Mesenchymal stem cell (in vitro differentiated cells and primary cell): ENCODE measurements around the gene SLC6A8.
"Not testable (repeated sequence)": the region's sequence is repeated elsewhere in the genome, so short reads cannot be mapped to it uniquely, and the experiment has no call there.

Experiments
- DNase-seq: peaks from one replicate; pipeline ENCODE4 v3.0.0-alpha.2; 2013
- H2AFZ ChIP-seq: one replicate; pipeline ENCODE4 v1.6.1; 2013; ENCODE audit warnings: low read depth, mild to moderate bottlenecking, control low read depth, inconsistent platforms, low read length, moderate library complexity
- H2AK5ac ChIP-seq: 2 replicates; pipeline ENCODE4 v1.6.1; 2013; ENCODE audit warnings: low read length, moderate library complexity, mild to moderate bottlenecking, inconsistent platforms; ENCODE audit not compliant: severe bottlenecking
- H2BK120ac ChIP-seq: one replicate; pipeline ENCODE4 v1.6.1; 2013; ENCODE audit warnings: low read depth, mild to moderate bottlenecking, inconsistent platforms, low read length, moderate library complexity
- H2BK12ac ChIP-seq, 2 experiments: one replicate each; pipeline ENCODE4 v1.6.1; 2013; ENCODE audit warnings: inconsistent platforms in 2 of 2, low read length in 2 of 2, mild to moderate bottlenecking in 2 of 2, moderate library complexity in 2 of 2, control low read depth in 1 of 2
- H2BK15ac ChIP-seq: one replicate; pipeline ENCODE4 v1.6.1; 2013; ENCODE audit warnings: mild to moderate bottlenecking, low read depth, inconsistent platforms; ENCODE audit not compliant: poor library complexity, severe bottlenecking
- H2BK5ac ChIP-seq: 2 replicates; pipeline ENCODE4 v1.6.1; 2013; ENCODE audit warnings: low read depth, mild to moderate bottlenecking, low read length, control low read depth, inconsistent platforms; ENCODE audit not compliant: poor library complexity, severe bottlenecking
- H3K14ac ChIP-seq, 2 experiments: one replicate each; pipeline ENCODE4 v1.6.1; 2013; ENCODE audit warnings: inconsistent platforms in 2 of 2, low read length in 2 of 2, control low read depth in 1 of 2, mild to moderate bottlenecking in 1 of 2, moderate library complexity in 1 of 2
- H3K18ac ChIP-seq, 2 experiments: one replicate each; pipeline ENCODE4 v1.6.1; 2013; ENCODE audit warnings: inconsistent platforms in 2 of 2, low read length in 2 of 2, control low read depth in 1 of 2, low read depth in 1 of 2, mild to moderate bottlenecking in 1 of 2
- H3K23ac ChIP-seq, 2 experiments: one replicate each; pipeline ENCODE4 v1.6.1; 2013; ENCODE audit warnings: inconsistent platforms in 2 of 2, low read length in 2 of 2, mild to moderate bottlenecking in 2 of 2, moderate library complexity in 2 of 2, control low read depth in 1 of 2
- H3K27ac ChIP-seq: 2 replicates; pipeline ENCODE4 v1.5.1; 2013; ENCODE audit warnings: mild to moderate bottlenecking, moderate library complexity, low read length, control low read depth, inconsistent platforms; ENCODE audit not compliant: poor library complexity, severe bottlenecking
- H3K27me3 ChIP-seq, 2 experiments: 2 replicates each; pipeline versions ENCODE4 v1.6.1 to v1.7.0; 2013; ENCODE audit warnings: low read length in 2 of 2, mild to moderate bottlenecking in 2 of 2, moderate library complexity in 2 of 2, control low read depth in 1 of 2, inconsistent platforms in 1 of 2; ENCODE audit not compliant: control insufficient read depth in 1 of 2, insufficient read depth in 1 of 2
- H3K36me3 ChIP-seq, 2 experiments: 2 replicates each; pipeline versions ENCODE4 v1.6.1 to v1.7.0; 2013; ENCODE audit warnings: low read length in 2 of 2, control low read depth in 1 of 2, inconsistent platforms in 1 of 2, low read depth in 1 of 2, mild to moderate bottlenecking in 1 of 2; ENCODE audit not compliant: insufficient read depth in 2 of 2, control insufficient read depth in 1 of 2
- H3K4ac ChIP-seq, 2 experiments: one replicate each; pipeline ENCODE4 v1.6.1; 2013; ENCODE audit warnings: inconsistent platforms in 2 of 2, low read length in 2 of 2, mild to moderate bottlenecking in 2 of 2, moderate library complexity in 2 of 2, control low read depth in 1 of 2, low read depth in 1 of 2
- H3K4me1 ChIP-seq: 2 replicates; pipeline ENCODE4 v1.6.1; 2013; ENCODE audit warnings: low read depth, low read length, control low read depth; ENCODE audit not compliant: control insufficient read depth, insufficient read depth
- H3K4me2 ChIP-seq: 2 replicates; pipeline ENCODE4 v1.6.1; 2013; ENCODE audit warnings: low read length, mild to moderate bottlenecking, inconsistent platforms; ENCODE audit not compliant: poor library complexity, severe bottlenecking
- H3K4me3 ChIP-seq, 2 experiments: 2 replicates each; pipeline versions ENCODE4 v1.5.1 to v1.7.0; 2013; ENCODE audit warnings: low read length in 2 of 2, mild to moderate bottlenecking in 2 of 2, control low read depth in 1 of 2, low read depth in 1 of 2; ENCODE audit not compliant: insufficient read depth in 1 of 2
- H3K79me1 ChIP-seq: replicated peaks from 2 replicates; pipeline ENCODE4 v1.6.1; 2013; ENCODE audit warnings: mild to moderate bottlenecking, control low read depth, low read length, inconsistent platforms; ENCODE audit not compliant: poor library complexity, severe bottlenecking
- H3K9ac ChIP-seq: 2 replicates; pipeline ENCODE4 v1.7.0; 2013; ENCODE audit warnings: mild to moderate bottlenecking, low read length, moderate library complexity
- H3K9me3 ChIP-seq: 2 replicates; pipeline ENCODE4 v1.7.0; 2013; ENCODE audit warnings: mild to moderate bottlenecking, low read length; ENCODE audit not compliant: control insufficient read depth
- H4K8ac ChIP-seq: one replicate; pipeline ENCODE4 v1.6.1; 2013; ENCODE audit warnings: inconsistent platforms, mild to moderate bottlenecking, low read length, moderate library complexity
- H4K91ac ChIP-seq: one replicate; pipeline ENCODE4 v1.6.1; 2013; ENCODE audit warnings: mild to moderate bottlenecking, low read length, inconsistent platforms
- WGBS: methylation state at CpG from one replicate; pipeline ENCODE4 v1.1.7; 2013; ENCODE audit warnings: mixed read lengths; 5-methylcytosine and 5-hydroxymethylcytosine counted together

SLC6A8 gene

DNA sequence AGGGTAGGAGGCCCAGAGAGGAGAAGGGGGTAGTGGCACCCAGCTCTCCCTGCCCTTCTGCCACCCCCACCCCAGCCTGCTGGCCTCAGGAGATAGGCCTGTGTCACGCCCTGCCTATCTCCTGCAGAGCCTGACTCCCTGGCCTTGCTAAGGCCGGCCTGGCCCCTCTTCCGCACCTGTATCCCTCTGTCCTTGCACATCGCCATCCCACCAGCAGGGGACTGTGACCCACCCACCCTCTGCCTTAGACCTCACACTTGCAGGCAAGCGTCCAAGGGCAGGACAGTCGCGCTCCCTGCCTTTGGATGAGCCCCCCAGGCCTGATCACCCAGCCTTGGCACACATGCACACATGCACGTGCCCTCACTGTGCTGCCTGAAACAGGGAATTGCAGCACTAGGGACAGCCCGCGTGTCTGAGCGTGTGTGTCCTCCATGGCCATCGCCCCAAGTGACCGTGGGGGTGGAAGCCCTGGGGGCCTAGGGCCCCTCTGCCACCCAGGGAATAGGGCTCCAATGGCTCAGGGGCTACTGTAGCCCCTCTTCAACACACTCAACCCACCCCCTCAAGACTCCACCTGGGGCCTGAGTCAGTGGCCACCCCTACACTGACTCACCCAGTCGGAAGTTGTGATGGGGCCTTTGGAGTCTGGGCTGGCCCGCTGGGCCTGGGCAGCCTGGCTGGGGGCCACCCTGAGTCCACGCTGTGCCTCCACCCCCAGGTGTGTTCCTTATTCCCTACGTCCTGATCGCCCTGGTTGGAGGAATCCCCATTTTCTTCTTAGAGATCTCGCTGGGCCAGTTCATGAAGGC, 2.1 kb downstream of the SLC6A8 start:
- Histone ChIP-seq H3K27ac (no peak overlapping the region), H3K27me3 (peaks cover 11 to 16% of the 10 kb centered on the region in 2 experiments), H3K36me3 (peaks cover 0 to 22% of the 10 kb centered on the region in 2 experiments), H3K4me3 (peak overlapping the region in 1 of 2 experiments; percentile 37), H3K9ac (no peak overlapping the region), H4K8ac (no peak overlapping the region), H2BK12ac (no peak overlapping the region), H2BK120ac (no peak overlapping the region), H2BK15ac (no peak overlapping the region), H3K18ac (no peak overlapping the region), H3K9me3 (no peaks in the 10 kb centered on the region), H2AFZ (no peak overlapping the region), H2BK5ac (no peak overlapping the region), H3K14ac (no peak overlapping the region), H4K91ac (no peak overlapping the region), H3K4ac (no peak overlapping the region), H2AK5ac (no peak overlapping the region), H3K4me1 (peaks cover 16% of the 10 kb centered on the region), H3K4me2 (no peak overlapping the region), H3K79me1 (no peaks in the 10 kb centered on the region), H3K23ac (no peak overlapping the region)
- no peak for DNase-seq
- WGBS = 84% methylated on average over 19 of the region's 19 CpGs

DNA sequence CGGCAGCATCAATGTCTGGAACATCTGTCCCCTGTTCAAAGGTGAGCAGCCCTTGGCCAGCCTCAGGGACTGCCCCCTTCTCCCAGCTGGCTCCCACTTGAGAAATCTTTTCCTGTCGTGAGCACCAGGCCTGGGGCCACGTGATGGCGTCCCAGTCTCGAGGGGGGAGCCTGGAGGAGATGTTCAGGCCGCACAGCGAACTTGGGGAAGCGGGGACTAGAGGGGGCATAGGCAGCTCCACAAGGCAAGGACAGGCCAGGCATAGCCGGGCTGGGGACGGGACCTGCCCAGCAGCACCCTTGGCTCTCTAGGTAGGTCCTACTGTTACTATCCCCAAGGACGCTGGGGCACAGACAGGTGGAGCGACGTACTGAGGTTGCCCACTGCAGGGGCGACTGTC, 2.7 kb downstream of the SLC6A8 start:
- H3K36me3 ChIP-seq = peaks cover 0 to 26% of the 10 kb centered on the region in 2 experiments
- H3K14ac ChIP-seq = no peak overlapping the region
- H2BK5ac ChIP-seq = no peak overlapping the region
- H3K4me2 ChIP-seq = no peak overlapping the region
- no peak overlapping the region for H4K8ac ChIP-seq
- no peak overlapping the region for H3K27ac ChIP-seq
- 92% methylated on average over 7 of the region's 14 CpGs for WGBS
- H2AFZ ChIP-seq = no peak overlapping the region
- H3K79me1 ChIP-seq = no peaks in the 10 kb centered on the region
- no peaks in the 10 kb centered on the region for H3K9me3 ChIP-seq
- no peak for DNase-seq
- no peak overlapping the region for H2BK120ac ChIP-seq
- H4K91ac ChIP-seq = no peak overlapping the region
- H2BK15ac ChIP-seq = no peak overlapping the region
- no peak overlapping the region for H3K4me3 ChIP-seq
- no peak overlapping the region for H3K4ac ChIP-seq
- H3K9ac ChIP-seq = no peak overlapping the region
- H3K18ac ChIP-seq = no peak overlapping the region
- peaks cover 16% of the 10 kb centered on the region for H3K4me1 ChIP-seq
- H2BK12ac ChIP-seq = no peak overlapping the region
- H3K27me3 ChIP-seq = peaks cover 7 to 13% of the 10 kb centered on the region in 2 experiments
- H2AK5ac ChIP-seq = no peak overlapping the region
- no peak overlapping the region for H3K23ac ChIP-seq

DNA sequence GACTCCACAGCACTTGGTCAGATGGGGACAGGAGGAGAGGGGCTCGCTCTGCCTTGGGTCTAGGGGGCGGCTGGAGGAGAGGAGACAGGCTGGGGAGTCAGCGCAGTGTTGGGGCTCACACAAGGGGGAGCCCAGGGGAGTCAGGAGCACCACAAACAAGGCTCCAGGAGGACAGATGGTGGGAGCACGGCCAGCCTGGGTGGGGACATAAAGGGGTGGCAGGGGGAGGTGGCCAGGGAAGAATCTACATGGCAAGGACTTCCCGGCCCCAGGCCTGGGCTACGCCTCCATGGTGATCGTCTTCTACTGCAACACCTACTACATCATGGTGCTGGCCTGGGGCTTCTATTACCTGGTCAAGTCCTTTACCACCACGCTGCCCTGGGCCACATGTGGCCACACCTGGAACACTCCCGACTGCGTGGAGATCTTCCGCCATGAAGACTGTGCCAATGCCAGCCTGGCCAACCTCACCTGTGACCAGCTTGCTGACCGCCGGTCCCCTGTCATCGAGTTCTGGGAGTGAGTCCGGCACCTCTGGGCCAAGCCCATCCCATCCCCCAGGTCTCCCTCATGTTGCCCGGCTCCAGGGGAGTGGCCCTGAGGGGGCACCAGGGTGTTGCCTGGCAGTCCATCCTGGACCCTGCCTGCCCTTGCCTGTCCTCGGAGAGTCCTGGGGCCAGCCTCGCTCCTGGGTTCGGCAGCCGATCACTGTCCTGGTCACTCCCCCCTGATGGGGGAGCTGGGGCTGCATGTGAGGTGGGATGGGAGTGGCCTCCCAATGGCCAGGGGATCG, 3.5 kb downstream of the SLC6A8 start:
- not testable (repeated sequence) for H2BK12ac ChIP-seq, H2BK120ac ChIP-seq, H2BK5ac ChIP-seq, H3K14ac ChIP-seq, H3K23ac ChIP-seq, H3K18ac ChIP-seq, H4K91ac ChIP-seq, H3K4me2 ChIP-seq, H3K27ac ChIP-seq, H3K9me3 ChIP-seq, H3K79me1 ChIP-seq, H3K4me3 ChIP-seq, H2BK15ac ChIP-seq, DNase-seq, H3K9ac ChIP-seq, H3K4ac ChIP-seq, H4K8ac ChIP-seq, H3K27me3 ChIP-seq, H2AFZ ChIP-seq, H2AK5ac ChIP-seq
- peaks cover 2 to 32% of the 10 kb centered on the region in 2 experiments for H3K36me3 ChIP-seq
- peaks cover 16% of the 10 kb centered on the region for H3K4me1 ChIP-seq
- WGBS = 100% methylated on average over 12 of the region's 21 CpGs

DNA sequence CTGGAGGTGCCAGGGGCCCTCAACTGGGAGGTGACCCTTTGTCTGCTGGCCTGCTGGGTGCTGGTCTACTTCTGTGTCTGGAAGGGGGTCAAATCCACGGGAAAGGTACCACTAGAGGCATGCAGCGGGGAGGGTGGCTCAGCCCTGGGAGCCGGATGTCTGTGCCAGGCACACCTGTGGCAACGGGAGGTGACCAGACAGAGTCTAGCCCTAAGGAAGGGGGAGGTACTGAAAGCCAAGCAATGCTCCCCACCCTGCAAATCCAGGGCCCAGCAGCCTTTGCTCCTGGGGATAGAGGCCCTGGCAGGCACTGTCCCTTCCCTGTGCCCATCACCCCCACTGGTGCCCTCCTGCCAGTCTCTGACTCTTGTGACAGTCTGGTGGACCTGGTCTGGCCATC, 4.3 kb downstream of the SLC6A8 start:
- H2BK12ac ChIP-seq = no peak overlapping the region
- H3K4ac ChIP-seq = no peak overlapping the region
- DNase-seq = no peak
- no peak overlapping the region for H3K27ac ChIP-seq
- peaks cover 16% of the 10 kb centered on the region for H3K4me1 ChIP-seq
- H4K8ac ChIP-seq = no peak overlapping the region
- no peak overlapping the region for H4K91ac ChIP-seq
- 100% methylated on average over 1 of the region's 4 CpGs for WGBS
- no peak overlapping the region for H2BK15ac ChIP-seq
- no peak overlapping the region for H3K23ac ChIP-seq
- H3K18ac ChIP-seq = no peak overlapping the region
- H3K9me3 ChIP-seq = no peaks in the 10 kb centered on the region
- H2AFZ ChIP-seq = no peak overlapping the region
- no peak overlapping the region for H2BK5ac ChIP-seq
- H3K14ac ChIP-seq = no peak overlapping the region
- no peaks in the 10 kb centered on the region for H3K27me3 ChIP-seq
- H3K79me1 ChIP-seq = no peaks in the 10 kb centered on the region
- H3K36me3 ChIP-seq = peaks cover 2 to 39% of the 10 kb centered on the region in 2 experiments
- no peak overlapping the region for H3K4me2 ChIP-seq
- H3K9ac ChIP-seq = no peak overlapping the region
- H2AK5ac ChIP-seq = no peak overlapping the region
- no peak overlapping the region for H3K4me3 ChIP-seq
- no peak overlapping the region for H2BK120ac ChIP-seq
